NCI-H526 treated with DMSO at 0.1 percent for 48 hours (cell line): ENCODE measurements around the gene SULT6B1.
"Not testable (repeated sequence)": the region's sequence is repeated elsewhere in the genome, so short reads cannot be mapped to it uniquely, and the experiment has no call there.

ENCODE experiments used
- DNase-seq: peaks from one replicate; lab custom pipeline; 2025; lab: John Stamatoyannopoulos, UW

The SULT6B1 gene

GRCh38 chr2:37188570-37188969, at the start of gene SULT6B1:
Gene SULT6B1, minus strand, starts transcription at chr2:37188670. Its CDS starts 30 bp downstream, at chr2:37188640.
- DNase-seq, result no peak

GRCh38 chr2:37232131-37232933, 43.9 kb upstream of the SULT6B1 start:
- no peak for DNase-seq

- peak; percentile 84 for DNase-seq
Observed at GRCh38 chr2:37231241-37232130, 43.0 kb upstream of the SULT6B1 start, which contains the start of the genes CEBPZ and NDUFAF7. Gene CEBPZ, minus strand, starts transcription at chr2:37231596. Its CDS starts 29 bp downstream, at chr2:37231567. Gene NDUFAF7, plus strand, starts transcription at chr2:37231658. Its CDS starts 48 bp downstream, at chr2:37231706.

GRCh38 chr2:37230581-37230980, 42.1 kb upstream of the SULT6B1 start:
- no peak for DNase-seq

- no peak for DNase-seq
Observed at GRCh38 chr2:37228788-37229187, 40.3 kb upstream of the SULT6B1 start.

- DNase-seq, result no peak
Observed at GRCh38 chr2:37226863-37227262, 38.4 kb upstream of the SULT6B1 start.

- DNase-seq, result not testable (repeated sequence)
Observed at GRCh38 chr2:37225129-37225528, 36.7 kb upstream of the SULT6B1 start.

- DNase-seq, result no peak
Observed at GRCh38 chr2:37224063-37224462, 35.6 kb upstream of the SULT6B1 start.

- no peak for DNase-seq
Observed at GRCh38 chr2:37223131-37223530, 34.7 kb upstream of the SULT6B1 start.

GRCh38 chr2:37219046-37219445, 30.6 kb upstream of the SULT6B1 start:
- no peak for DNase-seq

- DNase-seq, result no peak
Observed at GRCh38 chr2:37215250-37215649, 26.8 kb upstream of the SULT6B1 start.

- DNase-seq, result no peak
Observed at GRCh38 chr2:37211939-37212338, 23.5 kb upstream of the SULT6B1 start.

- DNase-seq, result no peak
Observed at GRCh38 chr2:37211212-37211611, 22.7 kb upstream of the SULT6B1 start.

- not testable (repeated sequence) for DNase-seq
Observed at GRCh38 chr2:37206760-37207159, 18.3 kb upstream of the SULT6B1 start.

GRCh38 chr2:37205689-37206341, 17.3 kb upstream of the SULT6B1 start:
- DNase-seq, result no peak

- DNase-seq, result not testable (repeated sequence)
Observed at GRCh38 chr2:37205071-37205661, 16.7 kb upstream of the SULT6B1 start.

- no peak for DNase-seq
Observed at GRCh38 chr2:37203708-37204107, 15.2 kb upstream of the SULT6B1 start.

GRCh38 chr2:37201766-37202165, 13.3 kb upstream of the SULT6B1 start:
- DNase-seq, result no peak

- DNase-seq, result no peak
Observed at GRCh38 chr2:37201208-37201607, 12.7 kb upstream of the SULT6B1 start.

- DNase-seq, result no peak
Observed at GRCh38 chr2:37198681-37199065, 10.2 kb upstream of the SULT6B1 start.

- DNase-seq, result peak; percentile 56
Observed at GRCh38 chr2:37196320-37197195, 8.1 kb upstream of the SULT6B1 start, which contains the start of gene CEBPZOS. Gene CEBPZOS, plus strand, starts transcription at chr2:37196496. Its CDS starts 3,209 bp downstream, at chr2:37199705.
